HG03354 (cell line): Measurements from ENCODE around the gene CCL19.

Experiments used
- ATAC-seq: cut with Tn5 transposase; IDR thresholded peaks from one replicate; pipeline ENCODE4 v1.9.1; 2021; ENCODE audit warnings: mild to moderate bottlenecking; ENCODE audit not compliant: unreplicated experiment, poor library complexity, severe bottlenecking

CCL19 gene

DNA sequence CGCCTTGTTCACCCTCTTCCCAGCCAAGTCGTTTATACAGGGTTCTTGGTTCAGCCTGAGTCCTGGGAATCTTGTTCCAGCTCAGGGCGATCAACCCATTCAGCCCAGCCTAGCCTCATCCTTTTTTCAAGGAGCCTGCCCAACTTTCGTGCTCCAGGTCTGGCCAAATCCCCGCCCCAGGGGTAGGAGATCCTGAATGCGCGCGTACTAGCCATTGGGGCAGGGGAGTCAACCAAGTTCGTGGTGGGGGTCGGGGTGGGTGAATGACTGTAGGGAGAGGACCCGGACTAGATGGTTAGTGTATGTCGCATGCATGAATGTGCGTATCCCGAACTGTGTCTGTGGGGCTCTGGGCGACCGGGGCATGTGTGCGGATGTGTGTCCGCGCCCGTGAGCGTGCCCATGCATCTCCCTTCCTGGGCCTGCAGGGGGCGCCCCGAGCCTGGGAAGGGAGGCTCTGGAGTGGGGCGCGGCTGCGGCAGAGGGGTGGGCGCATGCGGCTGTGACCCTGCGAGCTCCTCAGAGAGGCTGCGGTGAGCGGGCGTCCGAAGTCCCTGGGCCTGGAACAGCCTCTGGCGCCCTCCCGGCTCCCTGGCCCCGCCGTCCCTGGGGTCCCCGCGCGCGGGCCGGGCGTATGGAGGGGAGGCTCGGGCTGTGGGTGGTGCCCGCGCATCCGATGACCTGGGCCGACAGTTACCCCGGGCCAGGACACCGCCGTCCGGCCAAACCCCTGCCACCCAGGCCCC, 10.1 kb upstream of the CCL19 start:
- ATAC-seq: peak; percentile 71

DNA sequence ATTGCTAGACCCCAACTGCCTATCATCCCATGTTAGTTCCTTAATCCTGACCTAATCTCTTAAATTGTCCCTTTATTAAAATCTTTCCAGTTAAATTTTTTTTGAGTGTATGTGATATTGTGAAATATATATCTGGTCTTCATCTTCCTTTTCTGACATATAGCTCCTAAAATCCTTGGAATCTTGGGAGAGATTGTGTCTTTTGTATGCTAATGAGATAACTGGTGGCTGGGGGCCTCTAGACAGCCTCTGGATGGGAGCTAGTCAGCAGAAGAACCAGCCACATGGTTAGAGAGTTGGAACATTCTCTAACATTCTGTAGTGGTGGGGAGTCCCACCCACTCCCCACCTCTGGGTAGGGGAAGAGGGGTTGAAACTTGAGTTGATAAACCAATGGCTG, 3.7 kb upstream of the CCL19 start:
- no peak for ATAC-seq

DNA sequence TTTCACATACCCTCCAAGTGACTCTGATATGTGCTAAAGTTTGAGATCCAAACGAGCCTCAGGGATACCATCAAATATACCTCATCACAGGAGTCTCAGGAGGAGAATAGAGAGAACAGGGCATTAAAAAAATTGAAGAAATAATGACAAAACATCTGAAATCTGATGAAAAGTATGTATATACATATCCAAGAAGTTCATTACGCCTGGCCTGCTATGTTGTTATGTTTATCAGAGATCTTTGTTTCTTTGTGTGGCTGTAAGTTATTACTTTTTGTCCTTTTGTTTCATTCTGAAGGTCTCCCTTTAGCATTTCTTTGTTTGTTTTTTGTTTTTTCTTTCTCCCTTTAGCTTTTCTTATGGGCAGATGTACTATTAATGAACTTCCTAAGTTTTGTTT, 2.5 kb upstream of the CCL19 start:
- ATAC-seq: no peak

DNA sequence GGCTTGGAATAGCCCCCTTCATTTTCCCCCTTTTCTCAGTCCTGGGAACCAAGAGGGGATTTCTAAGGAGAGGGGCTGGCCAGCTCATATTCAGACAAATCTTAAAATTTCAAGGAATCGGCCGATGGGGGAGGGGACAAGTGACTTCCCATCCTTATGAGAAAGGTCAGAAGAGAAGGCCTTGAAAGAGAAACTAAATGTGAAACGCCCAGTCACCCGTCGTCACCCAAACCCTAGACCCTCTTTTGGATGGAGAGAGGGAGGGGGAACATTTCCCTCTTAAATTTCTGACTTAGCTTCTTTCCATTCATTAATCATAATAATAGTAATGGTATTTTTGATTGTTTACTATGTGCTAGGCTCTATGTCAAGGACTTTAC, 850 bp upstream of the CCL19 start:
- no peak for ATAC-seq

DNA sequence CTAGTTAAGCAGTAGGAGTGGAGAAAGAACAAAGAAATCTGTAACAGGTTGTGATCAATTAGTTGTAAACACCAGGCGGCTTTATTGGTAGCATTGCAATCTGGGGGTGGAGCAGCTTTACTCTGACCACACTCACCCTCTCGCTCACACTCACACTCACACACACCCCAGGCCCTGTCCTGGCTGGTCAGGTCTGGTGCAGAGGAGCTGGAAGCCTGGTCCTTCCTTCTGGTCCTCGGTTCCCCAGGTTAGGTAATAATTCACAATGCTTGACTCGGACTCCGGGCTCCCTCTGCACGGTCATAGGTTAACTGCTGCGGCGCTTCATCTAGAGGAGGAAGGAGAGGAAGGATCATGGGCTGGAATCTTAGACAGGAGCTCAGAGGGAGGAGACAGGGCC, 1.6 kb downstream of the CCL19 start:
- no peak for ATAC-seq

DNA sequence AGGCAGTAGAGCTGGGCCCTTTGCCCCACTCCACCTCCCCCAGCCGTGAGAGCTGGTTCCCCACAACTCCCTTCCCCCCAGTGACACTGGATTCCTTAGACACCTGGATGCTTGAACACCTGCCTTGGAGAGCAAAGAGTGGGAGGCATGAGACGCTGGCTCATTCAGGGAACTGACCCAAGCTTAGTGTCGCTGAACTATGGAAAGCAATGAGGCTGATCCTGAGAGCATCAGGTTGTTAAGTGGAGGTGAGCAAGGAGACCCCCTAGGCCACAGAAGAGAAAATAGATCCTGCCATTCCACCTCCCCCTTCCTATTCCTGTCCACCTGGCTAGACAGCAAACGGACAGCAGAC, 2.0 kb downstream of the CCL19 start:
- no peak for ATAC-seq

DNA sequence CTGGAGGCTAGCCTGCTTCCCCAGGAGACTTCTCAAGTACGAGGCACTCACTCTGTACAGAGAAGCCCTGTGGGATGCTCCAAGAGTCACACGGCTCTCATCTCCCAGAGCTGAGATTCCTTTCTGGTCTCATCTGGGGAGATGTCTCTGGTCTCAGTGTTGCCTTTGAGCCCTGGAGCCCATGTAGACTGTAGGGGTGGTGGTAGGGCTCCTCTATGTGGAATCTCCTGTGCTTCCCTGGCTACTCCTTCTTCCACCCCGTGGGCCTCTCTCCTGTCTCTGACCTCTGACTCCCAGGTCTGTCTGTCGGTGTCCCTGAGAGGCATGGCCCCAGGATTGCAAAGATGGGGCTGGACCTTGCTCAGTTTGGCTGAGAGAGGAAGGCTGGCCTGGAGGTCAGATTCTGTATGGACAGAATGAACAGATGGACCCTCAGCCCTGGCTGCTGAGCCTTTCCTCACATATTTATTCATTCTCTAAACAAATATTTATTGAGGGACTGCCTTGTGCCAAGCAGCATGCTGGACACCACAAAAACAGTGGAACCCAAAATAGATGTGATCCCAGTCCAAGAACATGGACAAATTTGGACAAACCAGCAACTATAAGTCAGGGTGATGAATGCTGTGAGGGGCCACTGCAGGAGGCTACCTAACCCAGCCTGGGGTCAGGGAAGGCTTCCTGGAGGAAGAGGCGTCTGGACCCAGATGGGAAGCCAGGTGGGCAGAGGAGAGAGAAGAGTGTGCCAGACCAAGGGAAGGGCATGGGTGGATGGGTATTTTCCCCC, 2.6 kb downstream of the CCL19 start:
- ATAC-seq: no peak

DNA sequence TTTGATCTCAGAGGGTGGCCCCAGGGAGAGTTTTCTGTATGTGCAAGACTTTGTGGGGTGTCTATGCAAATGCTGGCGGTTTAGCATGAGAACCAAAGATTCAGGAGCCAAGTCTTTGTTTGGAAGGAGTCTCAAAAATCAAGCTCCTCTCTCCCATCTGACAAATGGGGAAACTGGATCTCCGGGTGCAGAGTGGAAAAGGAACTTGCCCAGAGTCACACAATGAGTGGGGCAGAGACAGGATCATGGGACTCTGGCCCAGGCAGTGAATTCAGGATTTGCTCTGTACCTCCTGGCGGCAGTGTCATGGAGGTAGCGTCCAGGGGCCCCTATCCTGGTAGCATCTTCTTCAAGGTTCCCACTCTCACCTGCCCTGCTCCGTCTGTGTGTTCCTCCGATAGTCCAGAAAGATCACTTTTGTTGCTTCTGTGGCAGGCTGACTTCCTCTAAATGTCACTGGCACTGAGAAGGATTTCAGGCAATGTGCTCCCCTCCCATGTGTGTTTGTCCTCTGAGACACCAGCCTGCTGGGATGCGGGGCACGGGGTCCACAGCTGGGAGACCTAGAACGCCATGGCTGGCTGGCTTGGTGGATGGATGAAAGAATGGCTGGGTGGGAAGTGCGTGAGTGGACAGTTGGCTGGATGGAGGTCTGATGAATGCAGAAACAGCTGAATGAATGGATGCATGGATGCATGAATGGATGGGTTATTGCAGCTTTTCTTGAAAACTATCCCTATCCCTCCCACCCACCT, 3.6 kb downstream of the CCL19 start:
- ATAC-seq: no peak

DNA sequence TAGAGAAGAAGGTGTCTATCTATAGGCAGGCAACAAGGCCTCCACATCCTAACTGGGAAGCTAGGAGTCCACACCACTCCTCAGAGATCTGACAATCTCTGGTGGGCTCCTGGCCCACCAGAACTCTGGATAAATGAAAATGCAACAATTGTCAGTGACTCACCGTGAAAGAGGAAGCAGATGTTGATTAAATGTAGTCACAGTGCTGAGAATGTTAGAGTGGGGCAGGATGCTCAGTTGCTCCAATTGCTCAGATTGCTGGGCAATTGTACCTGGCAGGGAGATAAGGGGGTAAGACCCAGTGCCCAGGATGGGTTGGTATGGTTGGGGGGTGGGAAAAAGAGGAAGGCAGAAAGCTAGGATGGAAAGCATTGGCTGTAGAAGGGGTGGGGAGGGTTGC, 4.3 kb downstream of the CCL19 start:
- ATAC-seq: no peak

DNA sequence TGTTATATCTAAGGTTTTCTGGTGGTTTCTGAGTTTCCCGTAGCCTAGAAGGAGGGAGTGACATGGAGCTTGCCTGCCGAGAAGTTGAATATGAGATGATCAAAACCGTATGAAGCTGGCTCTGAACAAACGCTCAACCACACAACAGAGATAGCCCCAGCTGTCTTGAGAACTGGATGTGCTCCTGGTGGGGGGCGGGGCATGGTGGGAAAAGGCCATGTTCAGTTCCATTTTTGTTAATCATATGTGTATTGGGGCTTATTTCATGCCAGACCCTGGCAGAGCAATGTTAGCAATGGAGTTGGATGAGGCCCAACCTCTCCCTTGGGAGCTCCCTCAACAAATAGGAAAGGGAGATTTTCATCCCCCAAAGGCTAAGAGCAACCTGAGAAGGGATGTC, 4.8 kb downstream of the CCL19 start:
- ATAC-seq: no peak

DNA sequence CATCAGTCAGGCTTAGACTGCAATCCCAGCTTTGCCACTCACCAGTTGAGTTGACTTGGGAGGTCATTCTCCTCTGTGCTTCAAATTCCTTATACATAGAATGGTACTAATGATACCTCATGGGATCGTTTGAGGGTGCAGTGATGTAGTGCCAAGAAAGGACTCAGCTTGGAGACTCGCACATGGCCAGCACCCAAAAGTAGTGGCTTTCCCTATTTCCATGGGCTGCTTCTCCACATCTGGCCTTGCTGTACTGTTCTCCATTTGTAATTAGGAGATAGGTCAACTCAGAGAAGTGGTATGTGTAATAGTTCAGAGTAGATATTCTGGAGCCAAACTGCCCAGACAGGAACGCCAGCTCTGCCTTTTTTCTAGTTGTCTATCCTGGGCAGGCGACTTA, 5.5 kb downstream of the CCL19 start:
- no peak for ATAC-seq

DNA sequence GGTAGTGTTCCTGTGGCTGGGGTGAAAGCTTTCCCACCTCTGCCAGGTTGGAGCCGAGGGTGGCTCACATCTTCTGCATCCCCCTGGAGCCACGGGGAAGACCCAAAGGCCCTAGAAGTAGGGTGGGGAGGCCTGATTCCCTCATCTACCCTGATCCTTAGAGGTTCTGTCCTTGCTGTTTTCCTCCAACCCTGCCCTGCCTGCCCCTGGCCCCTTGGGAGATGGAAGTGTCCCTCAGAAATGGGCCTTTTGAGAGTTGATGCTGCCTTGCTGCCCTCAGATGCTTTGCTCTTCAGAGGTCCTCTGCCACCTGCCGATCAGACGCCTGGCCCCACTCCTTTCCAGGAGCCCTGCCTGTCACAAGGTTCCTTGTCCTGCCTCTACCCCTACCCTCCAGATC, 6.3 kb downstream of the CCL19 start:
- ATAC-seq: no peak

DNA sequence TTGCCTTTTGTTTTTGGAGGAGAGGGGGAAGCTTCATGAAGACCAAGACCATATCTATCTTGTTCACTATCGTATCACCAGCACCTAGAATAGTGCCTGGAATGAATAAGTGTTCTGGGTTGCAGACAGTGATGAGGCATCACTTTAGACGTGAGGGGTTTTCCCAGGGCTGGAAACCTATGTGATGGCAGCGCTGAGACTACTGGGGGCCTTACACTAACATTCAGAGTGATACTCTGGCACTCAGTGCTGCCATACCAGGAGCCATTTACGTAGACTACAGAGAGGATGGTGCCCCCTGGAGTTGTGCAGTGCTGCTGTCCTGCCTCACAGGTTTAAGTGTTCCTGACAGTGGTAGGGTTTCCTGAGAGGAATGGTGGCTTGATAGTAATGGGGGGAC, 6.9 kb downstream of the CCL19 start:
- no peak for ATAC-seq

DNA sequence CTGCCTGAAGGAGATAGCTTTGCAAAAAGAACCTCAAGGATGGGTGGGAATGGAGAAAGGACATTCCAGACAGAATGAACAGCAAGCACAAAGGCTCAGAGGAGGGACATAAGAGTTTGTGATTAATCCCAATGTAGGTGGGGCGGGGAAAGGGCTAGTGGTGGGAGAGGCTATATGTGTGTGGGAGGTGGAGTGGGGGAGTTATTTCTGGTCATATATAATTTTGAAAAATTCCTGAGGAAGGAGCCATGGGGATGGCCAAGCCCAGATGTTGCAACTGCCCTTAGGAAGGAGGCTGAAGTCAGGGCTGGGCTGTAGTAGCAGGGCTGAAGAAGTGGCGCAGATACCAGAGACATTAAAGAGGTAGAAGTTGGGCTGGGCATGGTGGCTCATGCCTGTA, 15.2 kb downstream of the CCL19 start:
- ATAC-seq: no peak

DNA sequence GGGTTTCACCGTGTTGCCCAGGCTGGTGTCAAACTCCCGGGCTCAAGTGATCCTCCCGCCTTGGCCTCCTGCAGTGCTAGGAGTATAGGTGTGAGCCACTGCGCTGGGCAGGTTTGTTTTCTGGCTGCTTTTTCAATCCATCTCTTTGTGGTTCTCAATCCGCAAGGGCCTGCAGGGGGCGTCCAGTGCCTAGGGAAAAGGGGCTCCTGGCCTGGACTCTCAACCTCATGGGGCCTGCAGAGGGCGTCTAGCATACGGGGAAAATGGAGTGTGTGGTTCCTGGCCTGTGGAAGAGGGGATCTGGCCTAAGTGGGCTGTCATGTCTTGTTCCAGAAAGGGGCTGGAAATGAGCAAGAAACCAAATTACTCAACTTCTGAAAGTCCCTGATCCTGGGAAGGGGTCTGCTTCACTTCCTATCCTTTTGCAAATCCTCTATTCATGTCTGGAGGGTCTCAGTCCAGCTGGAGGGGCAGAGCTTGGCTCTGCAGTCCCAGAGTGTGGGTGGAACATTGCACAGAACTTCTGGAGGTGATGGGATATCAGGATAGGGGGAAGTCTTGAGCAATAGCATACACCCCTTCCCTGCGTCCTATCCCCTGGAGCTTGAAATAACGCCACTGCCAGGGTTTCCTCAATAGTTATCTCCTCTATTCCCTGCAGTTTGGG, 15.9 kb downstream of the CCL19 start:
- no peak for ATAC-seq

DNA sequence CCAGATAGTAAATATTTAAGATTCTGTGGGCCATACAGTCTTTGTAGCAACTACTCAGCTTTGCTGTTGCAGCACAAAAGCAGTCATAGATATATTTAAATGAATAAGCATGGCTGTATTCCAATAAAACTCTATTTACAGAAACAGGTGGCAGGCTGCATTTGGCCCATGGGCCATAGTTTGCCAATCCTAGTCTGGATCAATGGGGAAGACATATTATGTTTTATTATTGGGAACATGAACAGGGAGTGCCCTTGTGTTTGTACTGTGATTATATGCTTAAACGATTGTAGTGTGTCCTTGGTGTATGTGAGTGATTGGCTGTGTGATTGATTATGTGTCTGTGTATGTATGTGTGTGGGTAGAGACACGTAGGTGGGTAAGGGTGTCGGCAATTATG, 16.6 kb downstream of the CCL19 start:
- no peak for ATAC-seq

DNA sequence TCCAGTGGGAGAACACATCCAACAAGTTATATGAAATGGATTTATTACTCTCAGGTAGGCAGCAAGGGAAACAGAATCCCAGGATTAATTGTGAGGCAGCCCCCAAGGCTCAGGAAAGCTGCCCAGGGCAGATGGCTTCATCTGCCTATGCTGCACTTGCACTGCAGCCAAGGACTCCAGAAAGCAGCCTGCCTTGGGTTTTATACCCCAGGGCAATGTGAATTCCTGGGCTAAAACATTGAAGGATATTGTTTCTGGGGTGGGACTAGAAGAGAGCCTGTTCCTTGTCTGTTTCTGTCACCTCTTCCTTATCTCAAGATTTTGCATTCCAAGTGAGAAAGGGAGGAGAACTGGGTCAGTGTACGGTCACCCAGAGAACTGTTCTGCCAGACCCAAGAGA, 19.8 kb downstream of the CCL19 start:
- no peak for ATAC-seq

DNA sequence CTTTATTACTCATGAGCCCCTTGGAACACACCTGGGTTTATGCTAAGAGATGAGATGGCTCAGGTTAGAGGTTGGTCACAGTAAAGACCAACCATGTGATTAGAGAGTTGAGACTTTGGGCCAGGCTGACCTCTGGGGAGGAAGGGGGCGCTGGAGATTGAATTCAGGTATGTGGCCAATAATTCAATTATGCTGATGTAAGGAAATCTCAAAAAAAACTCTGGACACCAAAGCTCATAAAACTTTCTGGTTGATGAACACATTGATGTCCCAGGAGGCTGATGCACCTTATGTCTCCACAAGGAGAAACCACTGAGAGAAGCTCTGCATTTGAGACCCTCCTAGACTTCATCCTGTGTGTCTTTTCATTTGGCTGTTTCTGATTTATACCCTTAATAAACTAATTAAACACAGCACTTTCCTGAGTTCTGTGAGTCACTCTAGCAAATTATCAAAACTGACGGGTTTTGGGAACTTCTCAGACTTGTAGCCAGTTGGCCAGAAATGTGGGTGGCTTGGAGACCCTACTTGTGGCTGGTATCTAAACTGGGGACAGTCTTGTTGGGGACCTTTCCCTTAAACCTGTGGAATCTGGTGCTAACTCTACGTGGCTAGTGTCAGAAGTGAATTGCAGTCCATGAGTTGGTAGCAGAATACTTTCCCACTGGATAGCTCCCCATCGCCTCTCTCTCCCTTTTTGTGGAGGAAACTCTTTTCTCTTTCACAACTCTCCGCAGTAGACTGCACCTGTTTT, 21.1 kb downstream of the CCL19 start:
- ATAC-seq: no peak

DNA sequence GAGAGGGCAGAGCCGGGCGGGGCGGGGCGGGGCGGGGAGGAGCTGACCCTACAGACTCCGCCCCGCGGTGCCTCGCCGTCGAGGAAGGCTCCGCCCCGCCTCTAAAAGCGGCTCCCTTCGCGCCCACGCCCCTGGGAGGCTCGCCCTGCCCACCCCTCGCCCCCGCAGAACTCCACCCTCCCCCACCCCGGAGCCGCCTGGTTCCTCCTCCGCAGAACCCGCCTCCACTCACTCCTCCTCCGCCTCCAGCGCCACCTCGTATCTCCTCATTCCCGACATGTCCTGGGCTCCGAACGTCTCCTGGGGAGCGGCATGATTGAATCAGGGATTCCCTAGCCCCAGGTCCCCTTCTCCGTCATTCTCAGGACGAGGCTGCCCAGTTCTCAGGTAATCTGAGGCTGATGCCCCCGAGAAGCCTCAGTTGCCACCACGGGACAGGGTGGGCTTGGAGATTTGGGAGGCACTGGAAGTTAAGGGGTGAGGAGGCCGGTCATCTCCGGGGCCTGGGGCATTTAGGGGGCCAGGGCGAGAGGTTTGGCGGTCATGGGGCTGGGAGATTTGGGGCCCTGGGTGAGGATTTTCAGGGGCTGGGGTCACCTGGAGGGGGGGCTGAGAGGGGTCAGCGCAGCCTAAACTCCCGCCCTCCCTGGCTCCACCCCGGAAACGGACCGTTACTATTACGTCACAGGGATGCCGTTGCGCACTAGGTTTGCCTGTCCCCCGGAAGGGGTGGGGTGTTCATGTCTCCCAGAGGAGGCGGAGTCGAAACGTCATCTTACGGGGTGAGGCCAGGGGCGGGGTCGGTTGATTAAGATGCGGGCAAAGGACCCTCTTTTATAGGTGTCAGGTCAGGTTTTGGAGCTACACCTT, 25.5 kb downstream of the CCL19 start:
- peak; percentile 73 for ATAC-seq
